ENCODE results near the gene SNED1. TPM values are rescaled to one million over a fixed set of nuclear protein-coding genes. Genes with fewer than 3 reads are reported as not detected.
A peak's percentile ranks its signal among the peaks of the same experiment; 100 is the strongest.

SNED1 gene
- polyA plus RNA-seq, 12 donors, result 1.6 to 7.1 (median 3.6) TPM; not detected in 1

DNA sequence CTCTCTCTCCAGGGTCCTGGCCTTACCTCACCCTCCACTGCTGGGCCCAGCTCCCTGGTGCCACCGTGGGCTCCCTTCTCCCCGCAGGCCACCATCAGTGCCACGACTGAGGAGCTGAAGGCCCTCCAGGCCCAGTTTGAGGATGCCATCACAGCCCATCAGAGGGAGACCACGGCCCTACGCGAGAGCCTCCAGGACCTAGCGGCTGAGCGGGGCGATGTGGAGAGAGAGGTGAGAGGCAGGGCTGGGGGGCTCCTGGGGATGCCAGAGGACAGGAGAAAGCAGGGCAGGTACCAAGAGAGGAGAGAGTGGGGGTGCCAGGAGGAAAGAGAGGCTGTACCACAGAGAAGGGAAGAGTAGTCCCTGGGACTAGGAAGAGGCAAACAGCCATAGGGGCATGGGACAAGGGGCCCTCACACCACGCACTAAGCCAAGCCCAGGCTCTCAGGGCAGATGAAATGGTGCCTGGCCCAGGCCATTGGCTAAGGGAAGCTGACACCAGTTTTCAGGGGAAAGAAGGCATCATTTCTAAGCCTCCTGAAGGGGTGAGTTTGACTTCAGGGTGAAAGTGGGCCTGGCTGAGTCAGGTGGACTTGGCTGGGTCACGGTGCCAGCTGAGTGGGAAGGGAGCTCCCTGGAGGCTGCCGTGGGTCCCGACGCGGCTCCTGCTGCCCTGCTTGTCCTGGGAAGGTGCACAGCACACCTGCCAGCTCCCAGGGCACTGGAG, 39.0 kb upstream of the SNED1 start:
- DNase-seq, result no peak

GRCh38 chr2:240959941-240960308, 38.5 kb upstream of the SNED1 start:
- DNase-seq, result no peak

- DNase-seq, result no peak
These were observed 38.0 kb upstream of the SNED1 start for GRCh38 chr2:240960309-240960970.

DNA sequence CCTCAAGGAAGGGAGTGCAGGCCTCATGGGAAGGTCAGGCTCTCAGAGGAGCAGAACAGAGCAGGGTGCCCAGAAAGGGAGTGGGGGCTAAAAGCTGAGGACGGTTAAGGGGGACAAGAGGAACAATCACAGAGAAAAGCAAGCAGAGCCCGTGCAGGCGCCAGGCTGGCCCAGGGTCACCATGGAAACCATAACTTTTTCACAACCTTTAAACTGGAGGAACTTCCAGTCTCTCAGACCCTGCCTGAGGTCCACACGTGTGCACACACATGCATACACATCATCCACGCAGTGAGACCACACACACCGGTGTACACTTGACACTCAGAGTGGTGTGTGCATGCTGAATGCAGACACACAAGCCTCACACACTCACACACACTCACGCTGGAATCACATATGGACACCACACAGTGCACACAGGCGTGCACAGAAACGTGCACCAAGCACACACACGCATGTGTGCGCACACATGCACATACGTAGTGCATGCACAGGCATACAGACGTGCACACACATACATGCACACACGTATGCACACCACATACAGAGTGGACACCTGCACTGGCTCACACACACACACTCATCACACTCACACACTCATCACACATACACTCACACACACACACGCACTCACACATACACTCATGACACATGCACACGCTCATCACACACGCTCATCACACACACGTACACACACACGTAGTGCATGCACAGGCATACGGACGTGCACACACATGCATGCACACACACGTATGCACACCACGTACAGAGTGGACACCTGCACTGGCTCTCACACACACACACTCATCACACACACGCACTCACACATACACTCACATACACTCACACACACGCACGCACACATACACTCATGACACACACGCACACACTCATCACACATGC, 37.2 kb upstream of the SNED1 start:
- DNase-seq, result peak; percentile 34

DNA sequence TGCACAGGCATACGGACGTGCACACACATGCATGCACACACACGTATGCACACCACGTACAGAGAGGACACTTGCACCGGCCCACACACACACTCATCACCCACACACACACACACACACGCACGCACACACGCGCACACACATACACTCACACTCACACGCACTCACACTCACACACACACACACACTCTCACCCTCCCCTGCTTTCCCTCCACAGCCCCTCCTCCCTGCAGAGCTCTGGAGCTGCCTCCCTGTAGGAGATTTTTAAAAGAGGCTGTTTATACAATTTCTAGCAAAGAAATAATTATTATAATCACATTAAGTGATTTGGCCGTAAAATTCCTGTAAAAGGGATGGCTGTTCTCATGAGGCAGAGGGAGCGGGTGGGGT, 36.5 kb upstream of the SNED1 start:
- DNase-seq, result no peak

DNA sequence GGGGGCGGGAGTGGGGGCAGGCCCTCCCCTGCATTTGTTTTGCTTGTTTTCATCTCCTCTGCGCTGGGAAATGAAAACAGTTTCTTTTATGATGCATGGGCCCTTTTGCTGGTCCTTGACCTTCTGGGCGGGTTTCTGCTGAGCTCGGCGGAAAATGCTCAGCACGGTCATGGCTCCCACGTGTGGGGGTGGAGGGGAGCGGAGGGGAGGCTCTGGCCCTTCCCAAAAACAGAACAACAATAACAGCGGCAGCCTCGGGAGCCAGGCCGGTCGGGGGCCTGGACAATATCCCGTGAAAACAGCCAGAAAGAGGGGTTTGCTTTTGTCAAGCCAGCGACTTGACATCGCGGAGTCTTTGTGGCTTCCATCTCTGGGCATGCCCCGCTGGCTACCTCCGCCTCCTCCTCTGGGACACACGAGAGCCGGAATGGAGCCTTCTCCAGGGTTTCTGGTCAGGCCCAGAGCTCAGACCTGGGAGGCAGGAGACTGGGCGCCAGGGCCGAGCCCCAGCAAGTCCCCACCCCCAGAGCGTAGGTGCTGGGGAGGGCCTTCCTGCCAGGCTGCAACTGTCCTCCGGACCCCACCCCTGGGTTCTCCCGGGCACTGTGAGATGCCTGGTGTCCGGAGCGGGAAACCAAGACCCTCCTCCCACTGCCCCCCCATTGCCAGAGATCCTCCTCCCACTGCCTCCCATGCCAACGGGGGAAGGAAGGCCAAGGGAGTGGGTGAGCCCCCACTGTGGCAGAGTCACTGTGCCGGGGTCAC, 35.9 kb upstream of the SNED1 start:
- peak; percentile 56 for DNase-seq

GRCh38 chr2:240963065-240963867, 35.2 kb upstream of the SNED1 start:
- no peak for DNase-seq

DNA sequence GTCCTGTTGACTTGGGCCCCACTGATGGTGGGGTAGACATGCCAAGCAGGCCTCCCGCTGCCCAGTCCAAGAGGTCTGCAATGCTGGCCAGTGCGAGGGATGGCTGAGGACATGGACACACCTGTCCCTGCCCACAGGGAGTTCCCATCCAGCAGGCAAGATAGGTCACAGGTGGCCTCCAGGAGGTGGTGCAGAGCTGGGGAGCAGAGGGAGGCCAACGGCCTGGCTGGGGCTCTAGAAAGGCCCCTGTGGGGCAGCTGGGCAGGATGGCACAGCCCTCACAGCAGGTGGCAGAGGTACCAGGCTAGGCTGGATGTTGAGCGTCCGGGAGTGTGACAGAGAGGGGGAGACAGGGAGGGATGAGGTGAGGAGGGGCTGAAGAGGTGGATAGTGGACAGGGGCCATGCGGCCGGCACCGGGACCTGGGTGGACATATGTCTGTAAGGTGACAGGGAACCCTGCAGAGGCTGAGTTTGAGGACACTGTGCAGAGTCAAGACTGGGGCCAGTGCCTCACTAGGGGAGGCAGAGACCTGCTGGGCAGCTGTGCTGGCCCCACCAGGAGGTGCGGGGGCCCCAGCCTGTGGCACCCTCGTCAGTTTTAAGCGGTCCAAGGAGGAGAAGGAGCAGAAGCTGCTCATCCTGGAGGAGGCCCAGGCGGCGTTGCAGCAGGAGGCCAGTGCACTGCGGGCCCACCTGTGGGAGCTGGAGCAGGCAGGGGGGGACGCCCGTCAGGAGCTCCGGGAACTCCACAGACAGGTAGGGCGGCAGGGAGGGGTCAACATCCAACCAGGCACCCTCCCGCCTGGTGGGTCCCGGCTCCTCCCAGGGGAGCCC, 34.3 kb upstream of the SNED1 start:
- DNase-seq, result no peak

GRCh38 chr2:240964704-240965295, 33.6 kb upstream of the SNED1 start:
- no peak for DNase-seq

DNA sequence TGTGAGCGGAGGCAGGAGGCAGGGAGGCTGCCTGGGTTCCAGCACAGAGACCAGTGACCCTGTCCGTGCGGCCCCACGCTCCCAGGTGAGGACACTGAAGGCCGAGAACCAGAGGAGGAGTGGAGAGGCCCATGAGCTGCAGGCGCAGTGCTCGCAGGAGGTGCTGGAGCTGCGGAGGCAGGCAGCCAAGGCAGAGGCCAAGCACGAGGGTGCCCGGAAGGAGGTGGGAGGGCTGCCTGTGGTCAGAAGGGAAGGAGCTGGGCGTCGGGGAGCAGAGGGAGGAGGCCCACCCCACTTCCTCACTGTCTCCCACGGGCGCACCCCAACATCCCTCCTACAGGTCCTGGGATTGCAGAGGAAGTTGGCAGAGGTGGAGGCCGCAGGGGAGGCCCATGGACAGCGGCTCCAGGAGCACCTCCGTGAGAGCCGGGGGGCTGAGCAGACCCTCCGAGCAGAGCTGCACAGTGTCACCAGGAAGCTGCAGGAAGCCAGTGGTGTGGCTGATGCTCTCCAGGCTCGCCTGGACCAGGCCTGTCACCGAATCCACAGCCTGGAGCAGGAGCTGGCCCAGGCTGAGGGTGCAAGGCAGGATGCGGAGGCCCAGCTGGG, 33.0 kb upstream of the SNED1 start:
- DNase-seq, result no peak

- DNase-seq, result no peak
These were observed 32.4 kb upstream of the SNED1 start for GRCh38 chr2:240965905-240966456.

GRCh38 chr2:240966457-240966905, 31.9 kb upstream of the SNED1 start:
- DNase-seq, result no peak

- no peak for DNase-seq
These were observed 31.3 kb upstream of the SNED1 start for GRCh38 chr2:240966906-240967680.

DNA sequence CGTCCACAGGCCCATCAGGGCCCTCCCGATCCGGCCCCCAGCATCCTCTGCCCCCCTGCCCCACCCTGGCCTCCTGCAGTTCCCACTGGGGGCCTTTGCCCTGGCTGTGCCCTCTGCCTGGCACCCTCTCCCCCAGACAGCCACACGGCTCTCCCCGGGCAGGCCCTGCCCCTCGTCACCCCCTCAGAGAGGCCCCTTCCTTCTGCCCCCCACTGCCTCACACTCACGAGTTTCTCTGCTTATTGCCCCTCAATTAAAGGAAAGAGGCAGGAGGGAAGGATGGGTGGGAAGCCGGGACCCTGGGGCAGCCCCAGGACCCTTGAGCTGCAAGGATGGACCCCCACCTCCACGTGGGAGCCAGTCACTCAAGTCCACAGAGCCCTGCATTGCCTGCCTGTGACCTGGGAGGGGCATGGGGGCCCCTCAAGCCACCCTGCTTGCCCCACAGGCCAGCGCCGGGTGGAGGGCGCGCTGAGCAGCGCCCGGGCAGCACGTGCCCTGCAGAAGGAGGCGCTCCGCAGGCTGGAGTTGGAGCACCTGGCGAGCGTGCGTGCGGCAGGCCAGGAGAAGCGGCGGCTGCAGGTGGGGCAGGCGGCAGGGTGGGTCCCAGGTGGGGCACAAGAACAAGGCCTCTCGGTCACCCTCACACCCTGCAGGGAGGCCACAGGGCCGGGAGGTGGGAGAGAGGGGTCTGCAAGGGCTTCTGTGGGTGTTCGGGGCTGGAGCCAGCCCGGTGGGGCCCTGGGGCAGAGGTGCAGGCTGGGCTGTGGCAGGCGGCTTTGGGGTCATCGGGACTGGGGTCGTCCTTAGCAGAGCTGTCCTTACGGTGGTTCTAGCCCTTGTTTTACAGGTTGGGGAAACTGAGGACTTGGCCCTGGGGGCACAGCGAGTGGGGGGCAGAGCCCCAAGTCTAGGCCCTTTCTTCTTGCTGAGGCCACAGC, 30.5 kb upstream of the SNED1 start:
- no peak for DNase-seq

- no peak for DNase-seq
These were observed 29.4 kb upstream of the SNED1 start for GRCh38 chr2:240968731-240969624.

DNA sequence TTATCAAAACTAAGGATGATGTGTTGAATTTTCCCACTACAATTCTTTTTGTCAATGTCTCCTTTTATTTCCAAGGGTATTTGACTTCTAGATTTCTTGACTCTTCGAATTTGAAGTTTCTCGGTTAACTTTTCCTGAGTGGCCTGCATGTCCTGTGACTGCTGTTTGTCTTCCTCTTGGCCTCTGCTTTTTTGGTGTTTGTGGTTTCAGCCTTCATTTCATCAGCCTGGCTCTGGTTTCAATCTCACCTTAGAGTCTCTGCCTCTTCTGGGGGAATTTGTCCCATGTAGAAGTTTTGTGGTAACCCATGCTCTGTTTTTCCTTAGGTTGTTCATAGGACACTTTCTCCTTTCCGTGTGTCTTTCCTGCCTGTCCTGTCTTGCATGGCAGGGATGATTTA, 28.3 kb upstream of the SNED1 start:
- no peak for DNase-seq
